H1 (cell line): ENCODE data around the gene WLS. TPM values are rescaled to one million over a fixed set of nuclear protein-coding genes. Genes with fewer than 3 reads are reported as not detected.

Experiments
- NRF1 ChIP-seq: IDR thresholded peaks from 2 replicates; pipeline ENCODE4 v1.6.1; 2011; ENCODE audit warnings: mild to moderate bottlenecking, low read depth, low read length, improper control_type of control experiment
- POLR2A ChIP-seq, 2 experiments: IDR thresholded peaks; 1 replicate in 1 of 2; 2 replicates in 1 of 2; pipeline ENCODE4 v1.6.1; 2011; ENCODE audit warnings: low read depth in 2 of 2, low read length in 2 of 2, mild to moderate bottlenecking in 2 of 2; ENCODE audit errors: control extremely low read depth in 1 of 2
- RFX5 ChIP-seq: IDR thresholded peaks from 2 replicates; pipeline ENCODE4 v1.6.1; 2011; ENCODE audit warnings: low read depth, low read length, improper control_type of control experiment, borderline replicate concordance
- polyA plus RNA-seq, 7 experiments: library from polyadenylated mRNA; depleted of rRNA in 3 of 7; stranded (reverse) in 5 of 7; unstranded in 2 of 7; fragments of >200 nt in 5 of 7; fragments of 200-250 nt in 2 of 7; gene quantifications; 1 replicate in 5 of 7; 2 replicates in 1 of 7; 4 replicates in 1 of 7; pipeline versions ENCODE4 v1.2.1 to v1.2.3, GENCODE V29; 2011 to 2013; ENCODE audit warnings: missing spikeins in 2 of 7, mixed read lengths in 2 of 7
- total RNA-seq: library from RNA; stranded (reverse); fragmentation: NEBNext Ultra II Directional; extraction: Animal tissue kit (Norgen Biotek cat#: 25700); gene quantifications from 2 replicates; pipeline ENCODE4 v1.2.1, GENCODE V29; 2021
- TF ChIP-seq, protein P1 (sequence below): fragments of 300-600 bp; sonication (generic); IDR thresholded peaks from 2 replicates; pipeline ENCODE4 v1.7.1; 2012; ENCODE audit warnings: low read length, moderate library complexity, mild to moderate bottlenecking, inconsistent platforms; ENCODE audit not compliant: insufficient replicate concordance

WLS gene
- total and polyA plus RNA-seq, 2 of the 8 experiments (the other 6 are each of a cell fraction or from before 2014, with no cell fraction given) = 1.2 to 2.7 TPM

DNA sequence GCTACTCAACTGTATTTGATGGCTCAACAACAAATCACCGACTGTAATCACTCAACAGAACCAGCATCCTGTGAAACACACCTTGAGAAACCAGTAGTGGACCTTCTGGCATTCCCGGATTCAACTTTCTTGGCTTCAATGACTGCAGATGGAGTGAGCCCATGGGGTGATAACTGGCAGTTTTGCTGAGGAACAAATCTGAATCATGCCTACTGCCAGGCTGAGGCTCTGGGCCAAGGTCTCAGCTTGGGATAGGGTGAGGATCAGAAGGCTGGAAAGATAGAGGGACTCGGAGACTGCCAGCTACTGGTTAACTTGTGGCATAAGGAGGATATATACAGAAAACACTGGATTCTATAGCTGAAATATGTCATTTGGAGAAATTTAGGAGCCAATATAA, 118.4 kb downstream of the WLS start (continued):
- TF ChIP-seq RFX5 (no peak), POLR2A (IDR thresholded peaks at IDR 0.05; ENCODE audit: control extremely low read depth in 1 of 2, low read depth in 2 of 2, low read length in 2 of 2) (no peak), NRF1 (no peak)
- TF ChIP-seq, protein P1, sequence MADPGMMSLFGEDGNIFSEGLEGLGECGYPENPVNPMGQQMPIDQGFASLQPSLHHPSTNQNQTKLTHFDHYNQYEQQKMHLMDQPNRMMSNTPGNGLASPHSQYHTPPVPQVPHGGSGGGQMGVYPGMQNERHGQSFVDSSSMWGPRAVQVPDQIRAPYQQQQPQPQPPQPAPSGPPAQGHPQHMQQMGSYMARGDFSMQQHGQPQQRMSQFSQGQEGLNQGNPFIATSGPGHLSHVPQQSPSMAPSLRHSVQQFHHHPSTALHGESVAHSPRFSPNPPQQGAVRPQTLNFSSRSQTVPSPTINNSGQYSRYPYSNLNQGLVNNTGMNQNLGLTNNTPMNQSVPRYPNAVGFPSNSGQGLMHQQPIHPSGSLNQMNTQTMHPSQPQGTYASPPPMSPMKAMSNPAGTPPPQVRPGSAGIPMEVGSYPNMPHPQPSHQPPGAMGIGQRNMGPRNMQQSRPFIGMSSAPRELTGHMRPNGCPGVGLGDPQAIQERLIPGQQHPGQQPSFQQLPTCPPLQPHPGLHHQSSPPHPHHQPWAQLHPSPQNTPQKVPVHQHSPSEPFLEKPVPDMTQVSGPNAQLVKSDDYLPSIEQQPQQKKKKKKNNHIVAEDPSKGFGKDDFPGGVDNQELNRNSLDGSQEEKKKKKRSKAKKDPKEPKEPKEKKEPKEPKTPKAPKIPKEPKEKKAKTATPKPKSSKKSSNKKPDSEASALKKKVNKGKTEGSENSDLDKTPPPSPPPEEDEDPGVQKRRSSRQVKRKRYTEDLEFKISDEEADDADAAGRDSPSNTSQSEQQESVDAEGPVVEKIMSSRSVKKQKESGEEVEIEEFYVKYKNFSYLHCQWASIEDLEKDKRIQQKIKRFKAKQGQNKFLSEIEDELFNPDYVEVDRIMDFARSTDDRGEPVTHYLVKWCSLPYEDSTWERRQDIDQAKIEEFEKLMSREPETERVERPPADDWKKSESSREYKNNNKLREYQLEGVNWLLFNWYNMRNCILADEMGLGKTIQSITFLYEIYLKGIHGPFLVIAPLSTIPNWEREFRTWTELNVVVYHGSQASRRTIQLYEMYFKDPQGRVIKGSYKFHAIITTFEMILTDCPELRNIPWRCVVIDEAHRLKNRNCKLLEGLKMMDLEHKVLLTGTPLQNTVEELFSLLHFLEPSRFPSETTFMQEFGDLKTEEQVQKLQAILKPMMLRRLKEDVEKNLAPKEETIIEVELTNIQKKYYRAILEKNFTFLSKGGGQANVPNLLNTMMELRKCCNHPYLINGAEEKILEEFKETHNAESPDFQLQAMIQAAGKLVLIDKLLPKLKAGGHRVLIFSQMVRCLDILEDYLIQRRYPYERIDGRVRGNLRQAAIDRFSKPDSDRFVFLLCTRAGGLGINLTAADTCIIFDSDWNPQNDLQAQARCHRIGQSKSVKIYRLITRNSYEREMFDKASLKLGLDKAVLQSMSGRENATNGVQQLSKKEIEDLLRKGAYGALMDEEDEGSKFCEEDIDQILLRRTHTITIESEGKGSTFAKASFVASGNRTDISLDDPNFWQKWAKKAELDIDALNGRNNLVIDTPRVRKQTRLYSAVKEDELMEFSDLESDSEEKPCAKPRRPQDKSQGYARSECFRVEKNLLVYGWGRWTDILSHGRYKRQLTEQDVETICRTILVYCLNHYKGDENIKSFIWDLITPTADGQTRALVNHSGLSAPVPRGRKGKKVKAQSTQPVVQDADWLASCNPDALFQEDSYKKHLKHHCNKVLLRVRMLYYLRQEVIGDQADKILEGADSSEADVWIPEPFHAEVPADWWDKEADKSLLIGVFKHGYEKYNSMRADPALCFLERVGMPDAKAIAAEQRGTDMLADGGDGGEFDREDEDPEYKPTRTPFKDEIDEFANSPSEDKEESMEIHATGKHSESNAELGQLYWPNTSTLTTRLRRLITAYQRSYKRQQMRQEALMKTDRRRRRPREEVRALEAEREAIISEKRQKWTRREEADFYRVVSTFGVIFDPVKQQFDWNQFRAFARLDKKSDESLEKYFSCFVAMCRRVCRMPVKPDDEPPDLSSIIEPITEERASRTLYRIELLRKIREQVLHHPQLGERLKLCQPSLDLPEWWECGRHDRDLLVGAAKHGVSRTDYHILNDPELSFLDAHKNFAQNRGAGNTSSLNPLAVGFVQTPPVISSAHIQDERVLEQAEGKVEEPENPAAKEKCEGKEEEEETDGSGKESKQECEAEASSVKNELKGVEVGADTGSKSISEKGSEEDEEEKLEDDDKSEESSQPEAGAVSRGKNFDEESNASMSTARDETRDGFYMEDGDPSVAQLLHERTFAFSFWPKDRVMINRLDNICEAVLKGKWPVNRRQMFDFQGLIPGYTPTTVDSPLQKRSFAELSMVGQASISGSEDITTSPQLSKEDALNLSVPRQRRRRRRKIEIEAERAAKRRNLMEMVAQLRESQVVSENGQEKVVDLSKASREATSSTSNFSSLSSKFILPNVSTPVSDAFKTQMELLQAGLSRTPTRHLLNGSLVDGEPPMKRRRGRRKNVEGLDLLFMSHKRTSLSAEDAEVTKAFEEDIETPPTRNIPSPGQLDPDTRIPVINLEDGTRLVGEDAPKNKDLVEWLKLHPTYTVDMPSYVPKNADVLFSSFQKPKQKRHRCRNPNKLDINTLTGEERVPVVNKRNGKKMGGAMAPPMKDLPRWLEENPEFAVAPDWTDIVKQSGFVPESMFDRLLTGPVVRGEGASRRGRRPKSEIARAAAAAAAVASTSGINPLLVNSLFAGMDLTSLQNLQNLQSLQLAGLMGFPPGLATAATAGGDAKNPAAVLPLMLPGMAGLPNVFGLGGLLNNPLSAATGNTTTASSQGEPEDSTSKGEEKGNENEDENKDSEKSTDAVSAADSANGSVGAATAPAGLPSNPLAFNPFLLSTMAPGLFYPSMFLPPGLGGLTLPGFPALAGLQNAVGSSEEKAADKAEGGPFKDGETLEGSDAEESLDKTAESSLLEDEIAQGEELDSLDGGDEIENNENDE = no peak
- TF ChIP-seq, all 59 proteins: peak for 0
